Measurements from ENCODE around the gene CYP4F11.
"Not testable (repeated sequence)": the region's sequence is repeated elsewhere in the genome, so short reads cannot be mapped to it uniquely, and the experiment has no call there.

Gene CYP4F11

GRCh38 chr19:15934332-15935078, at the start of gene CYP4F11:
Gene CYP4F11 (minus strand): TSS chr19:15934529. CDS start chr19:15934408, 121 bp downstream.
- H3K4me1 Mint-ChIP-seq (ENCODE audit: low read depth), result no peaks in the 10 kb centered on the region
- H3K4me3 Mint-ChIP-seq, result no peak within 1 kb of the TSS
- H3K36me3 Mint-ChIP-seq (ENCODE audit: low read depth), result peaks cover 4% of the 10 kb centered on the region
- peaks cover 6% of the 10 kb centered on the region for H3K27me3 Mint-ChIP-seq (ENCODE audit: low read depth)
- H3K9me3 Mint-ChIP-seq, result peaks cover 22% of the 10 kb centered on the region
- H3K27ac Mint-ChIP-seq, result no peak within 1 kb of the TSS
- no peak for DNase-seq (ENCODE audit: low spot score)

- Mint-ChIP-seq H3K36me3 (ENCODE audit: low read depth) (no peaks in the 10 kb centered on the region), H3K27me3 (ENCODE audit: low read depth) (peaks cover 9% of the 10 kb centered on the region), H3K4me3 (no peak overlapping the region), H3K4me1 (ENCODE audit: low read depth) (no peaks in the 10 kb centered on the region), H3K27ac (no peak overlapping the region), H3K9me3 (peaks cover 9% of the 10 kb centered on the region)
- no peak for DNase-seq (ENCODE audit: low spot score)
Observed at GRCh38 chr19:15979293-15979692, 45.0 kb upstream of the CYP4F11 start.

- Mint-ChIP-seq H3K4me1 (ENCODE audit: low read depth) (no peaks in the 10 kb centered on the region), H3K4me3 (no peak overlapping the region), H3K27ac (no peak overlapping the region), H3K36me3 (ENCODE audit: low read depth) (no peaks in the 10 kb centered on the region), H3K9me3 (peaks cover 2% of the 10 kb centered on the region), H3K27me3 (ENCODE audit: low read depth) (peaks cover 6% of the 10 kb centered on the region)
- DNase-seq (ENCODE audit: low spot score), result no peak
Observed at GRCh38 chr19:15977690-15978089, 43.4 kb upstream of the CYP4F11 start.

- Mint-ChIP-seq H3K27me3 (ENCODE audit: low read depth) (peaks cover 9% of the 10 kb centered on the region), H3K4me3 (no peak overlapping the region), H3K4me1 (ENCODE audit: low read depth) (no peaks in the 10 kb centered on the region), H3K36me3 (ENCODE audit: low read depth) (no peaks in the 10 kb centered on the region), H3K27ac (no peak overlapping the region), H3K9me3 (no peaks in the 10 kb centered on the region)
- DNase-seq (ENCODE audit: low spot score), result no peak
Observed at GRCh38 chr19:15976836-15977689, 42.7 kb upstream of the CYP4F11 start.

GRCh38 chr19:15974856-15975255, 40.5 kb upstream of the CYP4F11 start:
- Mint-ChIP-seq H3K4me1 (ENCODE audit: low read depth) (no peaks in the 10 kb centered on the region), H3K4me3 (no peak overlapping the region), H3K27ac (no peak overlapping the region), H3K9me3 (no peaks in the 10 kb centered on the region), H3K27me3 (ENCODE audit: low read depth) (peaks cover 18% of the 10 kb centered on the region), H3K36me3 (ENCODE audit: low read depth) (no peaks in the 10 kb centered on the region)
- DNase-seq (ENCODE audit: low spot score), result no peak

- H3K4me1 Mint-ChIP-seq (ENCODE audit: low read depth); H3K27ac Mint-ChIP-seq; DNase-seq (ENCODE audit: low spot score); H3K4me3 Mint-ChIP-seq; H3K36me3 Mint-ChIP-seq (ENCODE audit: low read depth); H3K9me3 Mint-ChIP-seq: not testable (repeated sequence)
- H3K27me3 Mint-ChIP-seq (ENCODE audit: low read depth), result peaks cover 19% of the 10 kb centered on the region
Observed at GRCh38 chr19:15972043-15972442, 37.7 kb upstream of the CYP4F11 start.

- H3K9me3 Mint-ChIP-seq, result no peaks in the 10 kb centered on the region
- H3K4me3 Mint-ChIP-seq, result no peak overlapping the region
- H3K27me3 Mint-ChIP-seq (ENCODE audit: low read depth), result peaks cover 19% of the 10 kb centered on the region
- DNase-seq (ENCODE audit: low spot score), result no peak
- no peaks in the 10 kb centered on the region for H3K36me3 Mint-ChIP-seq (ENCODE audit: low read depth)
- H3K27ac Mint-ChIP-seq, result no peak overlapping the region
- no peaks in the 10 kb centered on the region for H3K4me1 Mint-ChIP-seq (ENCODE audit: low read depth)
Observed at GRCh38 chr19:15971224-15971780, 37.0 kb upstream of the CYP4F11 start.

GRCh38 chr19:15964231-15964630, 29.9 kb upstream of the CYP4F11 start:
- Mint-ChIP-seq H3K9me3 (no peaks in the 10 kb centered on the region), H3K36me3 (ENCODE audit: low read depth) (no peaks in the 10 kb centered on the region), H3K27me3 (ENCODE audit: low read depth) (no peaks in the 10 kb centered on the region), H3K27ac (no peak overlapping the region), H3K4me3 (no peak overlapping the region), H3K4me1 (ENCODE audit: low read depth) (no peaks in the 10 kb centered on the region)
- DNase-seq (ENCODE audit: low spot score), result no peak

GRCh38 chr19:15962319-15962718, 28.0 kb upstream of the CYP4F11 start:
- no peak for DNase-seq (ENCODE audit: low spot score)
- H3K4me3 Mint-ChIP-seq, result no peak overlapping the region
- H3K27me3 Mint-ChIP-seq (ENCODE audit: low read depth), result no peaks in the 10 kb centered on the region
- H3K9me3 Mint-ChIP-seq, result no peaks in the 10 kb centered on the region
- H3K27ac Mint-ChIP-seq, result no peak overlapping the region
- peaks cover 5% of the 10 kb centered on the region for H3K4me1 Mint-ChIP-seq (ENCODE audit: low read depth)
- H3K36me3 Mint-ChIP-seq (ENCODE audit: low read depth), result no peaks in the 10 kb centered on the region

GRCh38 chr19:15954820-15955219, 20.5 kb upstream of the CYP4F11 start:
- peaks cover 2% of the 10 kb centered on the region for H3K9me3 Mint-ChIP-seq
- H3K27me3 Mint-ChIP-seq (ENCODE audit: low read depth), result peaks cover 6% of the 10 kb centered on the region
- H3K36me3 Mint-ChIP-seq (ENCODE audit: low read depth), result no peaks in the 10 kb centered on the region
- DNase-seq (ENCODE audit: low spot score), result no peak
- no peak overlapping the region for H3K27ac Mint-ChIP-seq
- H3K4me1 Mint-ChIP-seq (ENCODE audit: low read depth), result peaks cover 5% of the 10 kb centered on the region
- H3K4me3 Mint-ChIP-seq, result no peak overlapping the region

GRCh38 chr19:15948223-15949058, 14.1 kb upstream of the CYP4F11 start, which contains the start of gene OR10H4:
Gene OR10H4 (plus strand): TSS chr19:15949008. CDS start chr19:15949008, 0 bp downstream.
- no peaks in the 10 kb centered on the region for H3K36me3 Mint-ChIP-seq (ENCODE audit: low read depth)
- no peak within 1 kb of the TSS for H3K4me3 Mint-ChIP-seq
- H3K4me1 Mint-ChIP-seq (ENCODE audit: low read depth), result no peaks in the 10 kb centered on the region
- peaks cover 13% of the 10 kb centered on the region for H3K27me3 Mint-ChIP-seq (ENCODE audit: low read depth)
- no peak within 1 kb of the TSS for H3K27ac Mint-ChIP-seq
- peaks cover 29% of the 10 kb centered on the region for H3K9me3 Mint-ChIP-seq
- DNase-seq (ENCODE audit: low spot score), result no peak

GRCh38 chr19:15945301-15945700, 11.0 kb upstream of the CYP4F11 start:
- peaks cover 18% of the 10 kb centered on the region for H3K27me3 Mint-ChIP-seq (ENCODE audit: low read depth)
- H3K27ac Mint-ChIP-seq, result no peak overlapping the region
- DNase-seq (ENCODE audit: low spot score), result no peak
- no peaks in the 10 kb centered on the region for H3K4me1 Mint-ChIP-seq (ENCODE audit: low read depth)
- no peaks in the 10 kb centered on the region for H3K36me3 Mint-ChIP-seq (ENCODE audit: low read depth)
- no peak overlapping the region for H3K4me3 Mint-ChIP-seq
- peaks cover 29% of the 10 kb centered on the region for H3K9me3 Mint-ChIP-seq

GRCh38 chr19:15944401-15944800, 10.1 kb upstream of the CYP4F11 start:
- Mint-ChIP-seq H3K27ac (no peak overlapping the region), H3K36me3 (ENCODE audit: low read depth) (no peaks in the 10 kb centered on the region), H3K4me1 (ENCODE audit: low read depth) (no peaks in the 10 kb centered on the region), H3K4me3 (no peak overlapping the region), H3K27me3 (ENCODE audit: low read depth) (peaks cover 18% of the 10 kb centered on the region), H3K9me3 (peaks cover 23% of the 10 kb centered on the region)
- no peak for DNase-seq (ENCODE audit: low spot score)
